Stomach (tissue), 4 donors: ENCODE measurements around the gene ACVR2A.

Experiments
- POLR2A ChIP-seq, 4 donors: fragments of 450-650 bp; IDR thresholded peaks; one replicate each; pipeline ENCODE4 v1.6.1; 2016; ENCODE audit warnings: antibody characterized with exemption in 4 of 4, control low read depth in 2 of 4, mild to moderate bottlenecking in 1 of 4, moderate library complexity in 1 of 4
- POLR2AphosphoS5 ChIP-seq, 3 donors: sonication (generic); formaldehyde crosslinking; IDR thresholded peaks; one replicate each; pipeline ENCODE4 v1.6.1; 2016; ENCODE audit warnings: antibody characterized with exemption in 3 of 3
- TF ChIP-seq, protein P1 (sequence below), 7 experiments: fragments of 450-650 bp in 4 of 7; fragments of 200-600 bp in 3 of 7; sonication (generic) in 3 of 7; IDR thresholded peaks; one replicate each; pipeline ENCODE4 v1.5.1; 2016 to 2019; ENCODE audit warnings: antibody characterized with exemption in 7 of 7, control low read depth in 2 of 7, mild to moderate bottlenecking in 1 of 7

DNA sequence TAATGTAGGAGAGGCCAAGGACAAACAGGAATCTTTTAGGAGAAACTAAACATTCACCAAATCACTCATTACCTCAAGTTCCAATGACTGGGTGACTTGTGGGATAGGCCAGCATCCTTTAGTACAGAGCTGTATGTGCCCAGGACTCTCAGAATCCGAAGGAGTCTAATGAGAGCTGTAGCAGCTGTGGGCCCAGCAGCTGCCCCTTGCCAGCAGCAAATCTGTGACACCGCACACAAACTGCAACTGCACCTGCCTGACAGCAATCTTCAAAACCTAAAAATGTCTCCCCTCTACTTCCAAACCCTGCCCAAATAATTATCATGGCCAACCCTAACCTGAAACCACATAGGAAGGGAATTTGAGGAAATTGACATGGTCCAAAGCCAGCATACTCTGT is 44.5 kb upstream of the ACVR2A start:
- TF ChIP-seq, protein P1, sequence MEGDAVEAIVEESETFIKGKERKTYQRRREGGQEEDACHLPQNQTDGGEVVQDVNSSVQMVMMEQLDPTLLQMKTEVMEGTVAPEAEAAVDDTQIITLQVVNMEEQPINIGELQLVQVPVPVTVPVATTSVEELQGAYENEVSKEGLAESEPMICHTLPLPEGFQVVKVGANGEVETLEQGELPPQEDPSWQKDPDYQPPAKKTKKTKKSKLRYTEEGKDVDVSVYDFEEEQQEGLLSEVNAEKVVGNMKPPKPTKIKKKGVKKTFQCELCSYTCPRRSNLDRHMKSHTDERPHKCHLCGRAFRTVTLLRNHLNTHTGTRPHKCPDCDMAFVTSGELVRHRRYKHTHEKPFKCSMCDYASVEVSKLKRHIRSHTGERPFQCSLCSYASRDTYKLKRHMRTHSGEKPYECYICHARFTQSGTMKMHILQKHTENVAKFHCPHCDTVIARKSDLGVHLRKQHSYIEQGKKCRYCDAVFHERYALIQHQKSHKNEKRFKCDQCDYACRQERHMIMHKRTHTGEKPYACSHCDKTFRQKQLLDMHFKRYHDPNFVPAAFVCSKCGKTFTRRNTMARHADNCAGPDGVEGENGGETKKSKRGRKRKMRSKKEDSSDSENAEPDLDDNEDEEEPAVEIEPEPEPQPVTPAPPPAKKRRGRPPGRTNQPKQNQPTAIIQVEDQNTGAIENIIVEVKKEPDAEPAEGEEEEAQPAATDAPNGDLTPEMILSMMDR (IDR thresholded peaks at IDR 0.05), result no peak
- no peak for TF ChIP-seq POLR2AphosphoS5 (IDR thresholded peaks at IDR 0.05)
- no peak for TF ChIP-seq POLR2A (IDR thresholded peaks at IDR 0.05)
